Stimulated activated naive B cell treated with anti-CD40 and anti-IgM and Interleukin-4, amounts not matched to agents 10 μg/mL and 1 μg/mL and 100 μg/mL, for 72 hours (primary cell): Measurements from ENCODE around the gene PDGFD.

Experiments used
- ATAC-seq, 2 donors: fragments of 150-1000 bp; cut with Tn5 transposase; replicated peaks; 2 replicates each; pipeline ENCODE4 v1.10.0; 2021; ENCODE audit warnings: moderate library complexity in 1 of 2
- DNase-seq: peaks from one replicate; pipeline ENCODE4 v3.0.0; 2021
- H3K27ac Mint-ChIP-seq: one replicate; pipeline ENCODE4 v1.8.0; 2022; ENCODE audit warnings: mild to moderate bottlenecking, mixed read lengths
- H3K27me3 Mint-ChIP-seq, 2 donors: one replicate each; pipeline ENCODE4 v1.8.0; 2022; ENCODE audit warnings: mixed read lengths in 2 of 2
- H3K36me3 Mint-ChIP-seq, 2 donors: one replicate each; pipeline ENCODE4 v1.8.0; 2022; ENCODE audit warnings: mixed read lengths in 2 of 2, mild to moderate bottlenecking in 1 of 2
- H3K4me1 Mint-ChIP-seq, 2 donors: one replicate each; pipeline ENCODE4 v1.8.0; 2022; ENCODE audit warnings: mixed read lengths in 2 of 2, mild to moderate bottlenecking in 1 of 2
- H3K4me3 Mint-ChIP-seq, 2 donors: one replicate each; pipeline ENCODE4 v1.8.0; 2022; ENCODE audit warnings: mild to moderate bottlenecking in 2 of 2, mixed read lengths in 2 of 2, moderate library complexity in 1 of 2
- H3K9me3 Mint-ChIP-seq, 2 donors: one replicate each; pipeline ENCODE4 v1.8.0; 2022; ENCODE audit warnings: mixed read lengths in 2 of 2, mild to moderate bottlenecking in 1 of 2

Gene PDGFD

DNA sequence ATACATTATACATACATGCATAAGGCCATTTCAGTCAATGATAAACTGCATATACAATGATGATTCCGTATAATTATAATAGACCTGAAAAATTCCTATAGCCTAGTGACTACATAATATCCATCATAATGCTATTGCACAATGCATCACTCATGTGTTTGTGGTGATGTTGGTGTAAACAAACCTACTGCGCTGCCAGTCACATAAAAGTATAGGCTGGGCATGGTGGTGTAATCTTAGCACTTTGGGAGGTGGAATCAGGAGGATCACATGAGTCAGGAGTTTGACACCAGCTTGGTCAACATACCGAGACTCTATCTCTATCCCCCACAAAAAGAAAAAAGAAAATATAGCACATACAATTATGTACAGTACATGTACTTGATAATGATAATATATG is 291.2 kb downstream of the PDGFD start:
- peaks cover 0 to 2% of the 10 kb centered on the region in 2 donors for H3K36me3 Mint-ChIP-seq
- no peak overlapping the region for H3K4me3 Mint-ChIP-seq
- ATAC-seq = no peak
- no peaks in the 10 kb centered on the region for H3K9me3 Mint-ChIP-seq
- no peak overlapping the region for H3K27ac Mint-ChIP-seq
- H3K4me1 Mint-ChIP-seq = peaks cover 6 to 11% of the 10 kb centered on the region in 2 donors
- no peak for DNase-seq
- peaks cover 6 to 7% of the 10 kb centered on the region in 2 donors for H3K27me3 Mint-ChIP-seq

DNA sequence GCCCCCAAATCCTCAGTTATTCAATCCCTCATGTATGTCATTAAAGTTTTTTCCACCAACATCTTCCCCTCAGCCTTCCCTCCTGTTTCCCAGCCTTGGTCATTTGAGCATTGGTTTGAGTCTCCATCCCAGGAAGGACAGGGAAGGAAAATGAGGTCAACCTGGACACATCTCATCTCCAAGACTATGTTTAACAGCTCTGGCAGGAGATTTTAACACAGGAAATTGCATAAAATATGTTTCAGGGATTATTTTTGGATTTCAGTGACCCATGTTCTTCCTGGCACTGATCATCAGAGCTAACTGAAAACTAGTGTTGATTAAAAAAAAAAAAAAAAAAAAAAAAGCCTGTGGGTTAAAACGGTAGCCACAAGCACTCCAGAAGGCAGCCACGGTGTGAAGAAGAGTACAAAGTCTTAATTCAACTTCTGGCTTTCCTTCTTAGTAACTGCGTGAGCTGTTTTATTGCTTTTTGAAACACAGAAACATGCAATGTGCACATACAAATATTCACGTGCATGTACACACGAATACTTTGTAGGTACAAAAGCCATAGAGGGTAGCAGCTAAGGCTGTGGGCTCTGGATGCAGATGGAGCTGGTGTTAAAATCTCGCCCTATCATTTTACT is 291.9 kb downstream of the PDGFD start:
- H3K9me3 Mint-ChIP-seq = no peaks in the 10 kb centered on the region
- peaks cover 6 to 7% of the 10 kb centered on the region in 2 donors for H3K27me3 Mint-ChIP-seq
- ATAC-seq (no peak), DNase-seq (no peak)
- H3K4me3 Mint-ChIP-seq = no peak overlapping the region
- peaks cover 0 to 2% of the 10 kb centered on the region in 2 donors for H3K36me3 Mint-ChIP-seq
- H3K4me1 Mint-ChIP-seq = peaks cover 6 to 11% of the 10 kb centered on the region in 2 donors
- no peak overlapping the region for H3K27ac Mint-ChIP-seq

DNA sequence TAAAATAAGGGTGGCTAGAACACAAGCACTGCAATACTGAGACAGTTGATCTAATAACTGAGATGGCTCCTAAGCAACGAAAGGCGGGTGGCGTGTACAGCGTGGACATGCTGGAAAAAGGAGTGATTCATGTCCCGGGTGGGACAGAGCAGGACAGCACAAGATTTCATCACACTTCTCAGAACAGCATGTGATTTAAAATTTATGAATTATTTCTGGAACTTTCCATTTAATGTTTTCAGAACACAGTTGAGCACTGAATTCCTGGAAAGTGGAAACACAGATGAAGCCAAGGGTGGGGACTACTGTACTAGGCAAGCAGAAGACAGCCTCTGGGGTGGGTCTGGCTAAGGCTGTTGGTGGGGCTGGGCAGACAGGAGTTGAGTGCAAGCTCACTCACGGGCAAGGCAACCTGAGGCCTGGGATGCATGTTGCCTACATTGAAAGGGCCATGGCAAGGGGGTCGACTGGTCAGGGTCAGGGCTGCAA is 293.1 kb downstream of the PDGFD start:
- Mint-ChIP-seq H3K9me3 (no peaks in the 10 kb centered on the region), H3K4me1 (peaks cover under 1 to 4% of the 10 kb centered on the region in 2 donors), H3K27me3 (peaks cover 6 to 7% of the 10 kb centered on the region in 2 donors), H3K4me3 (no peak overlapping the region), H3K27ac (no peak overlapping the region), H3K36me3 (peaks cover 0 to 2% of the 10 kb centered on the region in 2 donors)
- DNase-seq = no peak
- no peak for ATAC-seq

DNA sequence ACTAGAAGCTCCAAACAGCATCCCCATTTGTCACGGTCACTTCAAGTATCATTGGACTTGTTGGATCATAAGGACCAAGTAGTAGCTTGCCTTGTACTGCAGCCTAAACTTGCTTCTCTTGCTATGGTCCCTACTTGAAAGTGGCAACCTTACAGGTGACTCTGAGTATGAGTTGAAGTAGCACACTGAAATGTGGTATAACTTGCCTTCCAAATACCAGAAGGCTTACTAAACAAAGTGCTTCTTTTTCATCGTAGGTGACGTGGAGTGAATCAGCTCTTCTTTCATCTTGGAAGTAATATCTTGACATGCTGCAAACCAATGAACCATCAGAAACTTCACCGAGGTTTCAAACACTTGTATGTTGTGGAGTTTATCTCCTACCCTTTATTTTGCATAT is 296.5 kb downstream of the PDGFD start:
- Mint-ChIP-seq H3K4me1 (no peaks in the 10 kb centered on the region), H3K27ac (no peak overlapping the region), H3K27me3 (peaks cover 19 to 21% of the 10 kb centered on the region in 2 donors), H3K36me3 (peaks cover 0 to 2% of the 10 kb centered on the region in 2 donors), H3K9me3 (no peaks in the 10 kb centered on the region), H3K4me3 (no peak overlapping the region)
- ATAC-seq (no peak), DNase-seq (no peak)

DNA sequence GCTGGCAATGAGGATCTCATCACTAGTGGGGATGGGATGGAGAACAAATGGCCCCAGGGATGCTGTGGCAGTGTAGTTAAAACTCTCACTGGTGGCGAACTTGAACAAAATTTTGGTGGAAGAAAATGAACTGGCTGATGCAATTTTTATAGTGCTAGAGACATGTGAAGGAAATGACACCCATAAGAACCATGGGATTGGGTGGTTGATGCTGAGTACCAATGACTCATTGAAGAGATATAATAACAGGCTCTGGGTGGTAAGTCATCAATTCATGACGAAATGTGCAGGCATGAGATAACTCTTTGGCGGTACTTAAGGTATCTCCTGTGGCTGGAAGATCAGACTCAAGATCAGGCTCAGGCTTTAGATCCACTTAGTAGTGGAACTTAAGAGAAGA is 300.4 kb downstream of the PDGFD start:
- Mint-ChIP-seq H3K27ac (no peak overlapping the region), H3K27me3 (peaks cover 17 to 18% of the 10 kb centered on the region in 2 donors), H3K36me3 (no peaks in the 10 kb centered on the region), H3K9me3 (no peaks in the 10 kb centered on the region), H3K4me1 (no peaks in the 10 kb centered on the region), H3K4me3 (no peak overlapping the region)
- ATAC-seq (no peak), DNase-seq (no peak)

DNA sequence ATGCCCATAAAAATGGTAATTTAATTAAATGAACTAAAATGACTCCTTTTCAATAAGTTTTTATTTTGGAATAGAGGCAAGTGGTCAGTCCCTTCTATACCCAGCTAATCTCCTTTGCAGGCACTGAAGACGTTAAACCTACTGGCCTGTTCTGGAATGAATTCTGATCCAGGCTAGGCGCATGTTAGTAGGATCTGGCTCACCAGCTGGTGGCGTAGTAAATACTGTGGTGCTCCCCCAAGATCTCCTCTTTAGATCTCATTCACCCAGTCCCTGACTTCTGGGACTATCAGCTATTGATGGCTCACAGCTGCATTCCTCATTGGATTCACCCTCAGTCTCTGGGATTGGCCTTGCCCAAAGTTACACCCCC is 301.2 kb downstream of the PDGFD start:
- no peaks in the 10 kb centered on the region for H3K4me1 Mint-ChIP-seq
- DNase-seq (no peak), ATAC-seq (no peak)
- no peaks in the 10 kb centered on the region for H3K9me3 Mint-ChIP-seq
- peaks cover 17 to 18% of the 10 kb centered on the region in 2 donors for H3K27me3 Mint-ChIP-seq
- H3K4me3 Mint-ChIP-seq = no peak overlapping the region
- H3K27ac Mint-ChIP-seq = no peak overlapping the region
- no peaks in the 10 kb centered on the region for H3K36me3 Mint-ChIP-seq

DNA sequence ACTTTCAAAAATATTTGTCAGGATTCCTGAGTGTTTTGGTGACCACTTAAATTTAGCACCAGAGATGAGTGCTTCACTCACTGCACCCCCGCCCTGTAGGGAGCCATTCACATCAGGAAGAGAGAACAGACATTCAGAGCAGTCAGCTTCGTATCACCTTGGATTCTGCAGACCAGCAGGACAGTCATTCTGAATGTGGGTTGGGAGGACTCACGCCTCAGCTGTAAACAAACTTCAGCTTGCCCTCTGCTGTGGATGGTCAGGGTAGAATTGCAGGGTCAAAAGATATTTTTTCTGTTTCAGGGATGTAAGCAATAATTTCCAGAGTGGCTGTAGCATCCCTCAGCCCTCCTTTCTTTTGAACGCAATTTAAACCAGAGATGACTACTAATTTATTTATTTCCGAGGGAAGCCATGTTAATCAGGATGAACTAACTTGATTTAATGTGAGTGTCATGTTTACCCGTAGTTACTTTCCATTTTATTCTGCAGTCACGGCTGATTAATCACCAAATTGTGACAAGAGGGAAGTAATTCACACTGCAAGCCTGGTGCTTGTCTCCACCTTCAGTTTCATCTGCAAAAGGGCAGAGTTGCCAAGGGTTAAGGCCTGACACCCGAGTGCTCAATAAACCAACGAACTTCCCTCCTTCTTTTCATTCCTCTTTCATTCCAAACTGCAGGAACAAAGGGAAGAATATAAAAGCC is 301.7 kb downstream of the PDGFD start:
- ATAC-seq (peak; percentile 45 to 48), DNase-seq (no peak)
- H3K4me1 Mint-ChIP-seq = no peaks in the 10 kb centered on the region
- no peak overlapping the region for H3K4me3 Mint-ChIP-seq
- no peaks in the 10 kb centered on the region for H3K9me3 Mint-ChIP-seq
- no peaks in the 10 kb centered on the region for H3K36me3 Mint-ChIP-seq
- peaks cover 17 to 20% of the 10 kb centered on the region in 2 donors for H3K27me3 Mint-ChIP-seq
- H3K27ac Mint-ChIP-seq = no peak overlapping the region
